Uterus (tissue), 2 donors: Measurements from ENCODE around the gene FCRL1.

Experiments used
- CTCF ChIP-seq, 4 experiments: fragments of 200-600 bp in 2 of 4; fragments of 450-650 bp in 2 of 4; sonication (generic) in 2 of 4; IDR thresholded peaks; one replicate each; pipeline ENCODE4 v1.5.1; 2016 to 2019; ENCODE audit warnings: antibody characterized with exemption in 4 of 4, mild to moderate bottlenecking in 2 of 4, moderate library complexity in 1 of 4
- POLR2A ChIP-seq, 2 donors: fragments of 450-650 bp; IDR thresholded peaks; one replicate each; pipeline ENCODE4 v1.6.1; 2016; ENCODE audit warnings: antibody characterized with exemption in 2 of 2, mild to moderate bottlenecking in 1 of 2, moderate library complexity in 1 of 2

DNA sequence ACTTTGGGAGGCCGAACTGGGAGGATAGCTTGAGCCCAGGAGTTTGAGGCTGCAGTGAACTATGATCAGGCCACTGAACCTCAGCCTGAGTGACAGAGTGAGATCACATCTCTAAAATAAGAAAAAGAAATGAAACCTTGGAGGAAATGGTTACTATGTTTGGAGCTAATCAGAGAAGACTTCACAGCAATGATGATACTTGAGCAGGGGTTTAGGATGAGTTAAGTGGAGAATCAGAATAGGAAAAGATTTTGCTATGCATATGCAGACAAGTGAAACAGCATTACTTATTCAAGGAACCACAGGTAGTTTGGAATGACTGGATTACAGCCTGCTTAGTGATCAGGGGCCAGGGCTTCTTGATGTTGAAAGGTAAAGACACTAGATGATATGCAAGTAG, 23.0 kb upstream of the FCRL1 start:
- TF ChIP-seq CTCF (IDR thresholded peaks at IDR 0.05) (no peak), POLR2A (IDR thresholded peaks at IDR 0.05) (no peak)
